Caki2 (cell line): ENCODE data around the gene DCP1A. TPM values are rescaled to one million over a fixed set of nuclear protein-coding genes. Genes with fewer than 3 reads are reported as not detected.
"Not testable (repeated sequence)": the region's sequence is repeated elsewhere in the genome, so short reads cannot be mapped to it uniquely, and the experiment has no call there.

Source experiments
- DNase-seq: peaks from one replicate; pipeline ENCODE4 v3.0.0-alpha.2; 2015; ENCODE audit warnings: low read depth
- in situ Hi-C: cut with HindIII; loops from 2 replicates; pipeline ENCODE4 v1.10.0; 2016; ENCODE audit warnings: low sequenced_read_pairs, low pct_unique_long_range_greater_than_20kb, mixed read lengths
- total RNA-seq: library from RNA; depleted of rRNA; stranded (reverse); fragments of >200 nt; shearing (Covaris generic); gene quantifications from 2 replicates; pipeline ENCODE4 v1.2.3, GENCODE V29; 2014; ENCODE audit warnings: low replicate concordance

Gene DCP1A
- total RNA-seq, 1 experiment from 2014 or later = 4.2 TPM

DNA sequence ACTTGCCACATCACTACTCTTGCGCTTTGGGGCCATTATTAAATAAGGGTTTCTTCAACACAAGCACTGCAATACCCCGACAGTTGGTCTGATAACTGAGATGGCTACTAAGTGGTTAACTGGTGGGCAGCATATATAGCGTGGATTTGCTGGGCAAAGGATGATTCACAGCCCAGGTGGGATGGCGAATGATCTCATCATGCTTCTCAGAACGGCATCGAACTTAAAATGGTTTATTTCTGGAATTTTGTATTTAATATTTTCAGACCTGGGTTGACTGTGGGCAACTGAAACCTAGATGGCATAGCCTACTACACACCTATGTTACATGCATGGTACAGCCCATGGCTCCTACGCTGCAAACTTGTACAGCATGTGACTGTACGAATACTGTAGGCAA lies 64.8 kb downstream of the DCP1A start:
- DNase-seq = no peak
- in situ Hi-C loops = no loop called here

DNA sequence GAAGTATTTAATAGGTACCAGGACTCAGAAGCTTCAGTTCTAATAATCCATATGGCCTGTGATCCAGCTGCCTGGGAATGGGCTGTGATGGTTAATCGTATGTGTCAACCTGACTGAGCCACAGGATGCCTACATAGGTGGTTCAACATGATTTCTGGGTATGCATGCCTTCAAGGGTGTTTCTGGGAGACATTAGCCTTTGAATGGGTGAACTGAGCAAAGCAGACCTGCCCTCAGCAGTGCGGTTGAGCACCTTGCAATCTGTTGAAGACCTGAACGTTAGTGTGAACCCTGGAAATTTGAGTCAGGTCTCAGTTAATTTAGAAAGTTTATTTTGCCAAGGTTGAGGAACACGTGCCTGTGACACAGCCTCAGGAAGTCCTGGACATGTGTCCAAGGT lies 68.7 kb downstream of the DCP1A start:
- no peak for DNase-seq
- in situ Hi-C loops = no loop called here

DNA sequence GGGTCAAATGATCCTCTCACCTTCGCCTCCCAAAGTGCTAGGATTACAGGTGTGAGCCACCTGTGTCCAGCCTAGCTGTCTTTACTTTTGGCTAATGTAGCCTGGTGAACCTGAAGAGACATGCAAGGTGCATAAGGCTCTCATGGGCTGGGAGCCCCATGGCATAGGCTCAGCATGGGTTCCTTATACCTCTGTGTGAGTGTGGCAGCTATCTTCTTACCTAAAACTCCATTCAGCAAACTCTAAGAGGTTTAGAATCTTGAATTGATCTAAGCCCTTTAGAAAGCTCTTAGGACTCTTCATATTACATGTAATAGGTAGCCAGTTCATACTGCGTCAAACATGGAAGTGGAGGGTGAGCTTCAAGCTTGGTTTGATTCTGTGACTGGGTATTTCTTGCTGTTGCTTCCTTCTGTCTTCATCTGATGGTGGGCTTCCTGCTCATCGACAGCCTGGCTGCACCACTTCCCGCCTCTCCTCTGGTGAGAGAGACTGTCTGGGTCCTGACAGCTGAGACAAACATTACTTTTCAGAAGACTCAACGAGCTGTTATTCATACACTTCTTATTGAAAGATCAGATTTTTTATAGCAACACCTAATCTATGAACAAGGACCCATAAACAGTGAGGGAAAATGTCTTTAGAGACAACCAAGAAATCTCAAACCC lies 72.3 kb downstream of the DCP1A start:
- no peak for DNase-seq
- in situ Hi-C loops = no loop called here

DNA sequence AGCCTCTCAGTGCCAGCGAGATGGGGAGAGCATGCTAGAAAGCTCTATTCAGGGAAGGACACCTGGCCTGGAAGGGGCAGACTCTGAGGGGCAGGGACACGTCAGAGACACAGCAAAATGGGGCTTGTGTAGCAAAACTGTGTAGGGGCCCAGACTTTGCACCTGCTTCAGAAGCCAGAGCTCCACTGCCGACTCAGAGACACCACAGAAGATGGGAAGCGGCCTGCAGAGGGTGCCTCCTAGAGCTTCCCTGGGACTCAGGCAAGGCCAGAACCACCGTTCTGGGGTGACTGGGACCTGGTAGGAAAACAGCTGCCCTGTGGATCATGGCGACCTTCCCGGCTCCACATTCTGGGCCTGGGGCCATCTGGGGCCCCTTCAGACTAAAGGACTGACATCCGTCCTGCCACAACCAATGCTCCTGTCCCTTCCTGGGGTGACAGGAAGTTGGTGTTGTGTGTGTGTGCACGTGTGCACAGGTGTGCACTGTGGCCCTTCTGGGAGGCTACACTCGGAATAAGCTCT lies 74.1 kb downstream of the DCP1A start:
- in situ Hi-C loops = no loop called here
- DNase-seq = no peak

DNA sequence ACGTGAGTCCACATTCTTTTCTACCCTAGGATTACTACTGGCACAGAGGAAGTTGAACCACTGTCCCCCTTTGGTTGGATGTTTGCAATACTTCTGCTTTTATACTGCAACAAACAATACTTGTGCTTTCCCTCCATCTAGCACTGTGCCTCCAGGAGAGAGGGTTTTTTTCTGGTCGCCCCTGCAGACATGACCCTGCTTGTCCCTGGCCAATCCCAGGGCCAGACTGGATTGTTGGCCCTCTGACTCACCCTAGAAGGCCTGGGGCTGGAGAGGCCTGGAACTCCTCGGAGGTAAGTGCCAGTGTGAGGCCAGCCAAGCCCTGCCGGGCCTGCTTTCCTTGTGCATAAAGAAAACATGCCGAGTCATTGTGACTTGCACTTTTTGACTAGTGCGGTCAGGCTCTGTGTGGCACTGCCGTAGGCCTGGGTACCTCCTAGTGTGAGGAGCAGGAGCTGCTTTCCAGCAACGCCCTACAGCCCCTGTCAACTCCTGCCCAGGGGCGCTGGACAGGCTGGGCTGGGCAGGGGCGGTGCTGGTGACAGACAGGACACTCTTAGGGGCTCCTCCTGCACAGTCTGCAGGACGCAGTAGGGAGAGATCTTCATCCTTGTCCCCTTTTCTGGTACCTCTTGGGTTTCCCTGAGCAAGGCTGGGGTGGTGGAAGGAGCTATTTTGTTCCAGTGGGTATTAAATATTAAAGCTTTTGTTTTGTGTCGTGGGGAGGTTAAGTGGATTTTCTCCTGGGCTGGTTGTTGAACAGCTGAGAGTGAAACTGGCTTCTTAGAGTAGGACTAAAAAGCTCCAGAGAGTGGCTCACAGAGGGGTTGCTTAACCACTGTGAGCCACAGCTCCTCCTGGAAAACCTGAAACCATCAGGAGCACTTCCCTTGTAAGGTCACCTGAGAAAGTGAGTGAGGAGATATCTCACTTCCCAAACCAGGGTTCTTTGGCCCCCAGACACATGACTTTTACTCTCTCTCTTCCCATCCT lies 77.2 kb downstream of the DCP1A start:
- in situ Hi-C loops = no loop called here
- peak; percentile 100 for DNase-seq

DNA sequence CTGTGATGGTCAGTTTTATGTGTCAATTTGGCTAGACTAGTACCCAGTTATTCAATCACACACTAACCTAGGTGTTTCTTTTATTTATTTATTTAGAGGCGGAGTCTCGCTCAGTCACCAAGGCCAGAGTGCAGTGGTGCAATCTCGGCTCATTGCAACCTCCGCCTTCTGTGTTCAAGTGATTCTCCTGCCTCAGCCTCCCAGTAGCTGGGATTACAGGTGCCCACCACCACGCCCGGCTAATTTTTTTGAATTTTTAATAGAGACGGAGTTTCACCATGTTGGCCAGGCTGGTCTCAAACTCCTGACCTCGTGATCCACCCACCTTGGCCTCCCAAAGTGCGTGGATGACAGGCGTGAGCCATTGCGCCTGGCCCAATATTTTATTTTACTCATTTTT lies 78.2 kb downstream of the DCP1A start:
- in situ Hi-C loops = not testable (repeated sequence)
- DNase-seq = peak; percentile 45

DNA sequence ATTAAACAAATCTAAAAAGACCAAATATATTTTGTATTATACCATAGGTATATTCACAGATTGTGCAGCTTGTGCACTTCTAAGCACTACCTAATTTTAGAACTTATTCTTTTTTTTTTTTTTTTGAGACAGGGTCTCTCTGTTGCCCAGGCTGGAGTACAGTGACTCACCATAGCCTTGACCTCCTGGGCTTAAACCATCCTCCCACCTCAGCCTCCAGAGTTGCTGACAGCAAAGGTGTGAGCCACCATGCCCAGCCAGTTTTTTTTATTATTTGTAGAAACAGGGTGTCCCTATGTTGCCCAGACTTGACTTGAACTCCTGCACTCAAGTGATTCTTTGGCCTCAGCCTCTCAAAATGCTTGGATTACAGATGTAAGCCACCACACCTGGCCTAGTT lies 79.6 kb downstream of the DCP1A start:
- DNase-seq = no peak
- in situ Hi-C loops = no loop called here

DNA sequence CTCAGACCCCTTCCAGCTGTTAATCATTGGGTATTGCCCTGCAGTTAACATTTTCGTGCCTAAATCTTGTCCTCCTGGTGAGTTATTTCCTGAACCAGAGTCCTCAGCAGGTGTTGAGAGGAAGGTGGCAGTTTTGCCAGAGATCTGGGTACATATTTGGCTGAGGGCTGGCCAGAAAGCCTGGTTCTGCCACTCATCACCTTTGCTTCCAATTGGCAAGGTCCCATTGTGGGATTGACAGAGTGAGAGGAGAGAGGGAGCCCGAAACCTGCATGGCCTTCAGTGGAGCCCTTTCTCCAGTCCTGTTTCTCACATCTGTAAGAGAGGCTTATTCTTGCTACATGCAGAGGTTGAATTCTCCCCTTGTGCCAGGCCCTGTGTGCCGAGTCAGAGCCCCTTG lies 82.6 kb downstream of the DCP1A start:
- no peak for DNase-seq
- in situ Hi-C loops = no loop called here

DNA sequence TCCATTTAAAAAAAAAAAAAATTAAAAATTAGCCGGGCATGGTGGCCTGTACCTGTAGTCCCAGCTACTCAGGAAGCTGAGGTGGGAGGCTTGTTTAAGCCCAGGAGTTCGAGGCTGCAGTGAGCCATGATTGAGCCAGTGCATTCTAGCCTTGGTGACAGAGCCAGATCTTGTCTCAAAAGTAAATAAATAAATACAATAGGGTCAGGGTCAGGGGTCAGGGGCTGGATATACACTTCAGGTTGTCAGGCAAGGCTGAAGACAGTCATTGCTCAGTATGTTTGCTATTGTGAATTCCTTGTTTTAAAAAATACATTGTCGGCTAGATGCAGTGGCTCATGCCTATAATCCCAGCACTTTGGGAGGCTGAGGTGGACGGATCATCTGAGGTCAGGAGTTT lies 83.4 kb downstream of the DCP1A start:
- in situ Hi-C loops = no loop called here
- DNase-seq = no peak

DNA sequence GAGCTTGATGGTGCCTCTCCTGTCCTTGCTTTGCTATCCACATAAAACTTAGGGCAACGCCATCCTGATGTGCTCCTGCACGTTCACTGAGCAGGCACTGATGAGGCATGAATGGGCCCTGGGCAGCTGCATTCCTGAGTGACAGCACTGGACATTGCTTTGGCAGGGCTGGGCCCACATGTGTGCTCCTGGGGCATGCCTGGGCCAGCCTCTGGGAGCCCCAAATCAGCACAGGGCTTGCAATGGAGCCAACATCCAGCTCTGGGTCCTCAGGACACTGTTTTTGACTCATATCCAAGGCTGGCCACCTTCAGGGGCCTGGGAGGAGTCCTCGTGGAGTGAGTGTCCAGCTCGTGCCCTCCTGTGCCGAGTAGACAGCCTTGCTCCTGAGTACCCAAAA lies 85.6 kb downstream of the DCP1A start:
- in situ Hi-C loops = no loop called here

DNA sequence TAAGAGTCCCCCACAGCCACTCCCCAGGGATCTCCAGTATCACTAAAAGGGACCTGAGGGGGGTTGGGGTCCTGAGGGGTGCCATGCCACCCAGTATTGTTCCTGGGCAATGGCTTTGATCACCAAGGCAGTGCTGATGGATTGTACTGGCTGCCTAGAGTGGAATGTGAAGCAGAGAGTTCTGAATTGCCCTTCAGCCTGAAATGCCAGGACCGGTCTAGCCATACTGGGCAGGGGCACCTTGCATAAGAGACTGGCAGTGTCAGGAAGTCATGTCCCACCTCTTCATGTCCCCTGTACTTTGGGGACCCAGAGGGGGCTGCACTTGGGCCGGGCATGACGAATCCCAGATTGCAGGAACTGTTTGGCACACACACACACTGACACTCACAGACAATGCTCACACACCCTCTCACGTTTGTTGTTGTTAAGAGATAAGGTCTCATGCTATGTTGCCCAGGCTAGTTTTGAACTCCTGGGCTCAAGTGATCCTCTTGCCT lies 87.0 kb downstream of the DCP1A start:
- in situ Hi-C loops = no loop called here

More for the DNA sequence above, 85.6 kb downstream of the DCP1A start:
- no peak for DNase-seq

DNA sequence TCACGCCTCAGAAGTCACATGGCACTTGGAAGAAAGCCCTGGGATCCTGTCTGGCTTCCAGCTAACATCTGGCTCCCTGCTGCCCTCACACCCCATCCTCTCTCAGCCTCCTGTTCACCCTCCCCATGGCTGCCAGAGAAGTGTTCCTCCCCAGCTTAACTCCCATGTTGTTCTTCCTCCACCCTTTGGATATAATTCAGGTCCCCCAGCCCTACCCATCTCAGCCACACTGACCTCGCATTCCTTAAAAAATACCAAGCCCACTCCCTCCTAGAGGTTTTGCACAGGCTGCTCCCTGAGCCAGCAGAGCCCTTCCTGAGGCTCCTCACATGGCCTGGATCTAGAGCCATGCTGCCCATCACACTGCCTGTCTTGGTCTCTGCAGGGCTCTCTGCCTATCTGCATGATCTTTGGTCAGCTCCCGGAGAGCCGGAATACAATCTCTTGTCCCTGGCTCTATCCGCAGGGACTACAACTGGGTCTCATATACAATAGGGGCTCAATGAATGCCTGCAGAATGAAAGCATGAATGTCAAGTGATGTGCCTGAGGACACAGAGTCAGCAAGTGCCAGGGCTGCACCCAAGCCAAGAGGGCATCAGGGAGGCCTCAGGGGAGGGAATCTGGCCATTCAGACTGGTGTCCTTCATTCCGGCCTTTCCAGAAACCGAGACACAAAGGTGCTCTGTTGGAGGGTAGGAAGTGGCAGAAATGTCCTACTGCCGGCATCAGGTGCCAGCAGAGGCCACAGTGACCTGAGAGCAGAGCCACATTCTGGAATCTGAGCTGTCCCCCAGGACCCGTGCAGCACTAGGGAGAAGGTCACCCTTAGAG lies 87.7 kb downstream of the DCP1A start:
- no peak for DNase-seq
- in situ Hi-C loops = no loop called here

More for the DNA sequence above, 87.0 kb downstream of the DCP1A start:
- DNase-seq = no peak

DNA sequence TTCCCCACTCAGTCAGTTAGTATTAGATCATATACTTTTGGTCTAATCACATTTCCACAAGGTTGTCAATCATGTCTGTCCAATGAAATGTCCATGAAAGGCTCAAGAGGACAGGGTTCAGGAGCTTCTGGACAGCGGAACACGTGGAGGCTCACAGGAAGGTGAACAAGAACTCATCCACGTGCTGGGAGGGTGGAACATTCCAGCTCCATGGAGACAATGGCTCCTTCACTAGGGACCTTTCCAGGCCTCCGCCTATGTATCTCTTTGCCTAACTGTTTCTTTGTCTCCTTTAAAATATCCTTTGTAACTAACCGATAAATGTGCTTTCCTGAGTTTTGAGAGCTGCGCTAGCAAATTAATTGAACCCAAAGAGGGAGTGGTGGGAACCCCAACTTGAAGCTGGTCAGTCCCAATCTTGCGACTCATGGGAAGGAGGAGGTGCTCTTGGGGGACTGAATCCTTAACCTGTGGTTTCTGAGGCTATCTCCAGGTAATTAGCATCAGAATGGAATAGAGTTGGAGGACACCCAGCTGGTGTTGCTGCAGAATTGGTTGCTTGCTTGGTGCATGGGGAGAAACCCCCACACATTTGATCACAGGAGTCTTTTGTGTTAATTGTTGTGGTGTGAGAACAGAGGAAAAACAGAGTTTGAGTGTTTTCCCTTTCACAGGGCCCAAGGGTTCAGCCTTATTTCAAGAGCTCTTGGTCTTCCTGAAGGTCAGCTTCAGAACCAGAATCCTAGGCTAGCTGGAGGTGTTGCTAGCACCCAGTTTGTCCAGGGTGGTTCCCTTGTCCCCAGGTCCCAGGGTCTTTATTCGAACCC lies 88.5 kb downstream of the DCP1A start:
- in situ Hi-C loops = no loop called here
- no peak for DNase-seq

DNA sequence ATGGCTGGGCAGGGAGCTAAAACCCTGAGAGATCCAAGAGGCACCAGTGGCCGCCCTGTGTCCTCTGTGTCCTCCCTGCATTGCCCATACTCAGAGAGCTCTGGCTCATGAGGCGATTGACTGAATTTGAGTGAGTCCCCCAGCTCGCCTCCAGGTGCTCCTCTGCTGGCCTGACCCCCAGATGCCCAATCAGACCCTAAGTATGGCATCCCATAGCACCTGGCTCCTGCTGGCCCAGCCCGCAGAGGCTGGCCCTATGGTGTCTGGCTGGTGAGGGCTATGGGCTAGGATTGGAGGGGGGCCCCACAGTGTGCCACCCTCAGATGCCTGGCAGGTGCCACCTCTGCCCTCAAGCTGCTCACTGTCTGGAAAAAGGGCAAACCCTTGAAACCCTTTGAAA lies 89.9 kb downstream of the DCP1A start:
- DNase-seq = no peak
- in situ Hi-C loops = no loop called here

DNA sequence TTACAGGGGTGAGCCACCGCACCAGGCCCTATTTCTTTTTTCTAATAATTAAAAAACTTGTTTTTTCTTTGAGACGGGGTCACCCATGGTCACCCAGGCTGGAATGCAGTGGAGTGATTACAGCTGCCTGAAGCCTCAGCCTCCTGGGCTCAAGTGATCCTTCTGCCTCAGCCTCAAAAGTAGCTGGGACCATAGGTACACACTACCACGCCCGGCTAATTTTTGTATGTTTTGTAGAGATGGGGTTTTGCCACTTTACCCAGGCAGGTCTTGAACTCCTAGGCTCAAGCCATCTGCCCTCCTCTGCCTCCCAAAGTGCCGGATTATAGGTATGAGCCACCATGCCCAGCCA lies 90.7 kb downstream of the DCP1A start:
- no peak for DNase-seq
- in situ Hi-C loops = no loop called here

DNA sequence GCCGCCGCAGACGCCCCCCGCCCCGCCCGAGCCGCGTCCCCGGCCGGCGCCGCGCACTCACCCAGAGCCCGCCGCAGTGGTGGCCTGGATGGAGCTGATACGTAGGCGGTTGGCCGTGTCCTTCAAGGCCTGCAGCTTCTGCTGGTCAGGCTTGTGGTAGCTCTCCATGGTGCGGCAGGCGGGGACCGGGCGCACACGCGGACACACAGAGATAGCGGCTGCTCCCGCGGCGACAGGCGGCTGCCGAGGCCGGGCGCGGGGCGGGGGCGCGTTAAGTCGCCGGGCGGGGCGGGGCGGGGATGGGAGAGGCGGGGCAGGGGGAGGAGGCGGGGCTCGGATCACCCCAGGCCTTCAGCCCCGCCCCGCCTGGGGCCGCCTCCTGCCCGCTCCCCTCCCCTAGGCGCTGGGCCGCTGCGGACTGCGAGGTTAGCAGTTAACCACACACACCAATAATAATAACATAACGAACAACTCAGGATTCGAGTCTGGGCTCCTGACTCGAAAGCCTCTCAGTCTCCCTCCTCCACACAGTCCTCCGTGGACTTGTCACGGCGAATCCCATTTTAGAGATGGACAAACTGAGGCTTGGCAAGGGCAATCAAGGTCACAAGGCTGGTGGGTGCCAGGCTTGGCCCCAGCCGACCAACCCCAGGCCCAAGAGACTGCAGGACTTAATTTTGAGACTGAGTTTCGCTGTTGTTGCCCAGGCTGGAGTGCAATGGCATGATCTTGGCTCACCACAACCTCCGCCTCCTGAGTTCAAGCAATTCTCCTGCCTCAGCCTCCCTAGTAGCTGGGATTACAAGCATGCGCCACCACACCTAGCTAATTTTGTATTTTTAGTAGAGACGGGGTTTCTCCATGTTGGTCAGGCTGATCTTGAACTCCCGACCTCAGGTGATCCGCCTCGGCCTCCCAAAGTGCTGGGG lies 91.3 kb downstream of the DCP1A start, which contains the start of gene TKT:
Gene TKT (minus strand): TSS at position 248 of the 929 bp plus-strand sequence. CDS start 80 bp downstream, at position 168.
- in situ Hi-C loops = no loop called here
- DNase-seq = peak; percentile 76

DNA sequence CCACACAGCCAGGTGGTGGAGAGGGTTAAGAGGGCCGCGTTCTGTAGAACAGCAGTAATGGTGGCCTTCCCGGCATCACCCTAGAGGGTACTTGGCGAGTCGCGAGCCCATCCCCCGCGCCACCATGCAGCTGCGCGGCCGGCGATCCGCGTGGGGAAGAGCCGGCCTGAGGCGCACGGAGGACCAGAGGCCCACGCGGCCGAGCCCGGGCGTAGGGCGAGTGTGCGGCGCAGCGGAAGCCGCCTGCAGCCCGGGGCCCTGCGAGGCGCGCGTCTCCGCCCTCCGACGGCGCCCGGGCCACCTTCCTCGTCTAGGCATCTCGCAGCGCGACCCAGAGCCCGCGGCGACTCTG lies 91.9 kb downstream of the DCP1A start:
- in situ Hi-C loops = no loop called here
- DNase-seq = no peak
